Measurements from ENCODE around the gene RPS6KA4.

DNA sequence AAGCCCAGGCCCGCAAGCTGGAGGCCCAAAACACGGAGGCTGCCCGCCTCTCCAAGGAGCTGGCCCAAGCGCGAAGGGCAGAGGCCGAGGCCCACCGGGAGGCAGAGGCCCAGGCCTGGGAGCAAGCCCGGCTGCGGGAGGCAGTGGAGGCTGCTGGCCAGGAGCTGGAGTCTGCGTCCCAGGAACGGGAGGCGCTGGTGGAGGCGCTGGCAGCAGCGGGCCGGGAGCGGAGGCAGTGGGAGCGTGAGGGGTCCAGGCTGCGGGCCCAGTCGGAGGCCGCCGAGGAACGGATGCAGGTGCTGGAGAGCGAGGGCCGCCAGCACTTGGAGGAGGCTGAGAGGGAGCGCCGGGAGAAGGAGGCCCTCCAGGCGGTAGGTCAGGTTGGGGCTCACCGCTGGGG is 14.2 kb upstream of the RPS6KA4 start:
- TF ChIP-seq EZH2 (IDR thresholded peaks at IDR 0.05; ENCODE audit: borderline replicate concordance, low read length): no peak
- TF ChIP-seq, protein P1, sequence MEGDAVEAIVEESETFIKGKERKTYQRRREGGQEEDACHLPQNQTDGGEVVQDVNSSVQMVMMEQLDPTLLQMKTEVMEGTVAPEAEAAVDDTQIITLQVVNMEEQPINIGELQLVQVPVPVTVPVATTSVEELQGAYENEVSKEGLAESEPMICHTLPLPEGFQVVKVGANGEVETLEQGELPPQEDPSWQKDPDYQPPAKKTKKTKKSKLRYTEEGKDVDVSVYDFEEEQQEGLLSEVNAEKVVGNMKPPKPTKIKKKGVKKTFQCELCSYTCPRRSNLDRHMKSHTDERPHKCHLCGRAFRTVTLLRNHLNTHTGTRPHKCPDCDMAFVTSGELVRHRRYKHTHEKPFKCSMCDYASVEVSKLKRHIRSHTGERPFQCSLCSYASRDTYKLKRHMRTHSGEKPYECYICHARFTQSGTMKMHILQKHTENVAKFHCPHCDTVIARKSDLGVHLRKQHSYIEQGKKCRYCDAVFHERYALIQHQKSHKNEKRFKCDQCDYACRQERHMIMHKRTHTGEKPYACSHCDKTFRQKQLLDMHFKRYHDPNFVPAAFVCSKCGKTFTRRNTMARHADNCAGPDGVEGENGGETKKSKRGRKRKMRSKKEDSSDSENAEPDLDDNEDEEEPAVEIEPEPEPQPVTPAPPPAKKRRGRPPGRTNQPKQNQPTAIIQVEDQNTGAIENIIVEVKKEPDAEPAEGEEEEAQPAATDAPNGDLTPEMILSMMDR (IDR thresholded peaks at IDR 0.05; ENCODE audit: low read length): no peak

Measured in OCI-LY1 (cell line).